Fibroblast of lung (primary cell): ENCODE measurements around the gene ACP4. TPM values are rescaled to one million over a fixed set of nuclear protein-coding genes. Genes with fewer than 3 reads are reported as not detected.
"Not testable (repeated sequence)": the region's sequence is repeated elsewhere in the genome, so short reads cannot be mapped to it uniquely, and the experiment has no call there.

Experiments used
- DNase-seq, 2 donors: peaks; one replicate each; pipeline versions ENCODE4 v3.0.0 to v3.0.0-alpha.2; 2010; ENCODE audit warnings: low read depth in 2 of 2
- H2AFZ ChIP-seq: 2 replicates; pipeline ENCODE4 v1.5.1; 2012; ENCODE audit warnings: low read length, control low read depth, inconsistent platforms
- H3K27ac ChIP-seq: 2 replicates; pipeline ENCODE4 v1.5.1; 2011; ENCODE audit warnings: low read length, control low read depth; ENCODE audit not compliant: insufficient read depth
- H3K27me3 ChIP-seq: 2 replicates; pipeline ENCODE4 v1.5.1; 2011; ENCODE audit warnings: mild to moderate bottlenecking, low read length; ENCODE audit not compliant: control insufficient read depth, insufficient read depth
- H3K36me3 ChIP-seq: 2 replicates; pipeline ENCODE4 v1.5.1; 2011; ENCODE audit warnings: low read length; ENCODE audit not compliant: control insufficient read depth, insufficient read depth
- H3K4me1 ChIP-seq: 2 replicates; pipeline ENCODE4 v1.5.1; 2011; ENCODE audit warnings: low read length; ENCODE audit not compliant: control insufficient read depth, insufficient read depth; ENCODE audit errors: extremely low read depth
- H3K4me2 ChIP-seq: 2 replicates; pipeline ENCODE4 v1.5.1; 2011; ENCODE audit warnings: low read length, control low read depth; ENCODE audit not compliant: insufficient read depth; ENCODE audit errors: extremely low read depth
- H3K4me3 ChIP-seq, 4 experiments: fragments of 200-600 bp in 1 of 4; sonication (generic) in 1 of 4; replicated peaks in 1 of 4; 2 replicates each; pipeline ENCODE4 v1.5.1; 2011 to 2016; ENCODE audit warnings: low read length in 4 of 4, low read depth in 3 of 4, mild to moderate bottlenecking in 3 of 4, control low read depth in 2 of 4, inconsistent platforms in 1 of 4, mixed read lengths in 1 of 4; ENCODE audit not compliant: insufficient read depth in 1 of 4; ENCODE audit errors: control extremely low read depth in 1 of 4
- H3K79me2 ChIP-seq: 2 replicates; pipeline ENCODE4 v1.5.1; 2012; ENCODE audit warnings: mild to moderate bottlenecking, low read length, inconsistent platforms; ENCODE audit not compliant: control insufficient read depth, insufficient read depth
- H3K9ac ChIP-seq: 2 replicates; pipeline ENCODE4 v1.5.1; 2011; ENCODE audit warnings: mild to moderate bottlenecking, low read length, control low read depth; ENCODE audit not compliant: insufficient read depth
- H3K9me3 ChIP-seq: 2 replicates; pipeline ENCODE4 v1.5.1; 2012; ENCODE audit warnings: low read depth, low read length; ENCODE audit not compliant: control insufficient read depth, insufficient read depth
- H4K20me1 ChIP-seq: 2 replicates; pipeline ENCODE4 v1.5.1; 2011; ENCODE audit warnings: low read length; ENCODE audit not compliant: control insufficient read depth, insufficient read depth; ENCODE audit errors: extremely low read depth
- EZH2 ChIP-seq: IDR thresholded peaks from 2 replicates; pipeline ENCODE4 v1.5.1; 2012; ENCODE audit warnings: low read length, control low read depth, mild to moderate bottlenecking; ENCODE audit errors: missing control alignments
- polyA plus RNA-seq, 2 donors: library from polyadenylated mRNA; depleted of rRNA in 1 of 2; stranded (reverse) in 1 of 2; unstranded in 1 of 2; fragments of >200 nt; gene quantifications; 2 replicates each; pipeline ENCODE4 v1.2.1, GENCODE V29; 2011 to 2012; ENCODE audit warnings: missing spikeins in 1 of 2
- total RNA-seq: library from RNA; depleted of rRNA; stranded (reverse); fragments of >200 nt; gene quantifications from 2 replicates; pipeline ENCODE4 v1.2.1, GENCODE V29; 2014
- TF ChIP-seq, protein P1 (sequence below), 2 donors: IDR thresholded peaks in 1 of 2; conservative IDR thresholded peaks in 1 of 2; 1 replicate in 1 of 2; 2 replicates in 1 of 2; pipeline ENCODE4 v1.5.1; 2011 to 2012; ENCODE audit warnings: low read length in 2 of 2, control low read depth in 1 of 2, inconsistent platforms in 1 of 2, low read depth in 1 of 2, mild to moderate bottlenecking in 1 of 2

The ACP4 gene
- total and polyA plus RNA-seq, 2 donors (not counting 1 experiment from before 2014, with no cell fraction given) = not detected

DNA sequence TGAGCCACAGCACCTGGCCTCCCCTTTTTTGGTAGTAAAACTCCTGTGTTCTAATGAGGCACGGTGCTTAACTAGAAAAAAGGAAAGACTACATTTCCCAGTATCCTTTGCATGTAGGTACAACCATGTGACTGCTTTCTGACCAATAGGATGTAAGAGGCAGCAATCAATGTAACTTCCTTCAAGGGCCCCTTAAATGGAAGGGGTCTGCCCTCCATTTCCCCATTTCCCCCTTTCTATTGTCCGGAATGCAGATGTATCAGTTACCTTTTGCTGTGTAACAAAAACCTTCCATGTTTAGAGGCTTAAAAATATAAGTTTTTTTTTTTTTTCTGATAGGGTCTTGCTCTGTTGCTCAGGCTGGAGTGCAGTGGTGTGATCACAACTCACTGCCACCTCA is 17.7 kb upstream of the ACP4 start:
- no peak overlapping the region for H3K4me3 ChIP-seq
- H3K79me2 ChIP-seq = no peaks in the 10 kb centered on the region
- H3K9ac ChIP-seq = no peak overlapping the region
- no peaks in the 10 kb centered on the region for H4K20me1 ChIP-seq
- no peak overlapping the region for H3K4me2 ChIP-seq
- no peaks in the 10 kb centered on the region for H3K36me3 ChIP-seq
- no peaks in the 10 kb centered on the region for H3K9me3 ChIP-seq
- TF ChIP-seq EZH2 = no peak
- TF ChIP-seq, protein P1, sequence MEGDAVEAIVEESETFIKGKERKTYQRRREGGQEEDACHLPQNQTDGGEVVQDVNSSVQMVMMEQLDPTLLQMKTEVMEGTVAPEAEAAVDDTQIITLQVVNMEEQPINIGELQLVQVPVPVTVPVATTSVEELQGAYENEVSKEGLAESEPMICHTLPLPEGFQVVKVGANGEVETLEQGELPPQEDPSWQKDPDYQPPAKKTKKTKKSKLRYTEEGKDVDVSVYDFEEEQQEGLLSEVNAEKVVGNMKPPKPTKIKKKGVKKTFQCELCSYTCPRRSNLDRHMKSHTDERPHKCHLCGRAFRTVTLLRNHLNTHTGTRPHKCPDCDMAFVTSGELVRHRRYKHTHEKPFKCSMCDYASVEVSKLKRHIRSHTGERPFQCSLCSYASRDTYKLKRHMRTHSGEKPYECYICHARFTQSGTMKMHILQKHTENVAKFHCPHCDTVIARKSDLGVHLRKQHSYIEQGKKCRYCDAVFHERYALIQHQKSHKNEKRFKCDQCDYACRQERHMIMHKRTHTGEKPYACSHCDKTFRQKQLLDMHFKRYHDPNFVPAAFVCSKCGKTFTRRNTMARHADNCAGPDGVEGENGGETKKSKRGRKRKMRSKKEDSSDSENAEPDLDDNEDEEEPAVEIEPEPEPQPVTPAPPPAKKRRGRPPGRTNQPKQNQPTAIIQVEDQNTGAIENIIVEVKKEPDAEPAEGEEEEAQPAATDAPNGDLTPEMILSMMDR (conservative IDR thresholded peaks at IDR 0.05 in 1 of 2, IDR thresholded peaks at IDR 0.05 in 1 of 2; ENCODE audit: low read depth in 1 of 2, low read length in 2 of 2) = no peak
- no peak overlapping the region for H2AFZ ChIP-seq
- no peak for DNase-seq
- no peaks in the 10 kb centered on the region for H3K27me3 ChIP-seq
- no peak overlapping the region for H3K27ac ChIP-seq
- no peaks in the 10 kb centered on the region for H3K4me1 ChIP-seq

DNA sequence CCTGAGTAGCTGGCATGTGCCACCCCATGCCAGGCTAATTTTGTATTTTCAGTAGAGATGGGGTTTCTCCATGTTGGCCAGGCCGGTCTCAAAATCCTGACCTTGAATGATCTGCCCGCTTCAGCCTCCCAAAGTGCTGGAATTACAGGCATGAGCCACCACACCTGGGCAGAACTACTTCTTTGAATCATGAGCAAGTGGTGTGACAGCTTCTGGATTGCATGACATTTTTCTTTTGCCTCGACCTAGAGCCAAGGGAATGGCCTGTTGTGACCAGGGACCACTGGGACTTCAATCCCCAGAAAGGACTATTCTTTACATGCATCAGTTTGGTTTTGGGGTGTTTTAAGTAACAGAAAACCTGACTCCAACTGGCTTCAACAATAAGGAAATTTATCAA is 17.3 kb upstream of the ACP4 start:
- not testable (repeated sequence) for H3K4me2 ChIP-seq, H3K4me3 ChIP-seq

DNA sequence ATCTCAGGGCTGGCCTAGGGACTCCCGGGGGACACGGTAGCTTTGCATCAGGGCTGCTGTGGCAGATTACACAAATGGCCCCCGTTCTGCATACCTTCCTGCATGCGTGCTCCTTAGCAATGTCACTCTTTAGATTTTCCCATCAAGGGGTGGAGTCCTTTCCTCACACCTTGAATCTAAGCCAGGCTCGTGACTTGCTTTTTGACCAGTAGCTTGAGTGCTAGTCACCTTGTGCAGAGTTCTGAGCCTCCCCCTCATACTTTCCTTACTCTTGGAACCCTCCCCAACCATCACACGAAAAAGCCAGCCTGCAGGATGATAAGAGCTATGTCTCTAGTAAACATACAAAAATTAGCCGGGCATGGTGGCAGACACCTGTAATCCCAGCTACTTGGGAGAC is 16.8 kb upstream of the ACP4 start:
- not testable (repeated sequence) for H3K27ac ChIP-seq, DNase-seq, H4K20me1 ChIP-seq, H2AFZ ChIP-seq, H3K4me3 ChIP-seq, H3K4me1 ChIP-seq, H3K9me3 ChIP-seq, H3K9ac ChIP-seq, H3K27me3 ChIP-seq, H3K79me2 ChIP-seq, H3K36me3 ChIP-seq, H3K4me2 ChIP-seq

More for the DNA sequence above, 17.3 kb upstream of the ACP4 start:
- H3K9ac ChIP-seq, H3K79me2 ChIP-seq, H3K27ac ChIP-seq, DNase-seq, H2AFZ ChIP-seq, H3K27me3 ChIP-seq, H3K36me3 ChIP-seq, H4K20me1 ChIP-seq, H3K4me1 ChIP-seq, H3K9me3 ChIP-seq: not testable (repeated sequence)

DNA sequence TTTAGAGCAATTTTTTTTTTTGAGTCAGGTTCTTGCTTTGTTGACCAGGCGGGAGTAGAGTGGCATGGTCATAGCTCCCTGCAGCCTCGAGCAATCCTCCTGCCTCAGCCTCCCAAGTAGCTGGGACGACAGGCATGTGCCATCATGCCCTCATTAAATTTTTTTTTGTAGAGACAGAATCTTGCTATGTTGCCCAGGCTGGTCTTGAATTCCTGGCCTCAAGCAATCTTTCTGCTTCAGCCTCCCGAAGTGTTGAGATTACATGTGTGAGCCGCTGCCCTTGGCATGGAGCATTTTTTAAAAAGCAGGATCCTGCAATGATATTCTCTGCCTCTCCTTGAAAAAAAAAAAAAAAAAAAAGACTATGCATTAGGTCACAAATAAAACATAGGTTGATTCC is 14.1 kb upstream of the ACP4 start:
- H3K4me3 ChIP-seq = no peak overlapping the region
- H3K9me3 ChIP-seq = no peaks in the 10 kb centered on the region
- H3K27me3 ChIP-seq = peaks cover 14% of the 10 kb centered on the region
- TF ChIP-seq, protein P1 (conservative IDR thresholded peaks at IDR 0.05 in 1 of 2, IDR thresholded peaks at IDR 0.05 in 1 of 2; ENCODE audit: low read depth in 1 of 2, low read length in 2 of 2) = no peak
- no peak for TF ChIP-seq EZH2
- H3K27ac ChIP-seq = no peak overlapping the region
- no peak overlapping the region for H2AFZ ChIP-seq
- no peaks in the 10 kb centered on the region for H3K79me2 ChIP-seq
- H3K36me3 ChIP-seq = no peaks in the 10 kb centered on the region
- H3K9ac ChIP-seq = no peak overlapping the region
- no peaks in the 10 kb centered on the region for H3K4me1 ChIP-seq
- H3K4me2 ChIP-seq = no peak overlapping the region
- no peaks in the 10 kb centered on the region for H4K20me1 ChIP-seq
- DNase-seq = no peak
